Mucosa of gallbladder (tissue), 1 donor: ENCODE results near the gene JMY. TPM values are rescaled to one million over a fixed set of nuclear protein-coding genes. Genes with fewer than 3 reads are reported as not detected.

Experiments used
- DNase-seq: peaks from one replicate; pipeline ENCODE4 v3.0.0-alpha.2; 2020; ENCODE audit warnings: low spot score
- total RNA-seq: library from RNA; stranded (reverse); gene quantifications from one replicate; pipeline ENCODE4 v1.2.1, GENCODE V29; 2021
- donor health status: DM: no; HTN: no; CAD: no.

Gene JMY
- total RNA-seq, 1 donor from 2014 or later = 15.8 TPM

- DNase-seq = no peak
Measured at GRCh38 chr5:79295029-79295428, 59.1 kb downstream of the JMY start.

GRCh38 chr5:79297661-79298060 is 61.7 kb downstream of the JMY start:
- DNase-seq = no peak

- DNase-seq = no peak
Measured at GRCh38 chr5:79301046-79301712, 65.2 kb downstream of the JMY start.

GRCh38 chr5:79302454-79302853 is 66.5 kb downstream of the JMY start:
- DNase-seq = no peak

GRCh38 chr5:79305706-79306105 is 69.8 kb downstream of the JMY start:
- DNase-seq = no peak

DNA sequence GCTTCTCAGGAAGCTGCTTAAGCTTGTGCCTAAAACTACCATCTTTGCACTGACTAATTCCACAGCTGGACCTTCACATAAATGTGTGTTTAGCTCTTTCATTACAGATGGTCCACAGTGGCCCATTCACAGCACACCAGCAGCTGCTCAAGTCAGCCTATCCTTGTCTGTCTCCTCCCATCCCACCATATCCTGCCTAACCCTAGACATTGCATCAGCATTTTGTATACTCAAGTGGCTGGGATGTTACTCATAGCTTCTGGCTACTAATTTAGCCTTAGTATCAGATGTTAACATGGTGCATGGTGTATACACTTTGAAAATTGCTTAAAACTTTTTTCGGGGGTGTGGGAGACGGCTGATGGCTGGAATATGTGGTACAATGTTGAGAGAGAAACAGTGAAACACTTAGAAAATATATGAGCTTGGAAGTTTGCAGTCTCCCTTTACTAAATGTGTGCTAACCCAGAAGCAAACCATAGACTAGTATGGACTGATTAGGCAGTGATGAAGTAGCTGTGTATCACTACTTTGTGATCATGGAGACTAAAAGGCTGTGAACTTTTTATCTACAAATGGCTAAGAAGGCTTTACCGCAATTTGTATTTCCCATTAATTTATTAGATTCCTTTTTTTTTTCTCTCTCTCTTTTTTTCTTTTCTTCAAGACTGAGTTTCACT is 83.1 kb downstream of the JMY start:
- no peak for DNase-seq

GRCh38 chr5:79329453-79329852 is 93.5 kb downstream of the JMY start:
- DNase-seq = no peak

DNA sequence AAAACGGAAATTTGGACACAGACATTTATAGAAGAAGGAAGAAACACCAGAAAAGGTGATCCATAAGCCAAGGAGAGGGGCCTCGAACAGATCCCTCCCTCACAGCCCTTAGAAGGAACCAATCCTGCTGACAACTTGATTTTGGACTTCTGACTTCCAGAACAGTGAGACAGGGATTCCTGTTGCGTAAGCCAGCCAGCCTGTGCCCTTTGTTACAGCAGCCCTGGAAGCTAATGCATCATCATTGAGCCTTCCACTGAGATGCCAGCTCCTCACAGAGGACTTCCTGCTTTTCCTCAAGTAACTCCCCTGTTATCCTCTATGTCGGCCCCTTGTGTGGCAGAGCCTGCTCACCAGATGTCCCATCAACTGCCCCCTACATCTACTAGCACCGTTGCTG is 94.1 kb downstream of the JMY start:
- DNase-seq = no peak

DNA sequence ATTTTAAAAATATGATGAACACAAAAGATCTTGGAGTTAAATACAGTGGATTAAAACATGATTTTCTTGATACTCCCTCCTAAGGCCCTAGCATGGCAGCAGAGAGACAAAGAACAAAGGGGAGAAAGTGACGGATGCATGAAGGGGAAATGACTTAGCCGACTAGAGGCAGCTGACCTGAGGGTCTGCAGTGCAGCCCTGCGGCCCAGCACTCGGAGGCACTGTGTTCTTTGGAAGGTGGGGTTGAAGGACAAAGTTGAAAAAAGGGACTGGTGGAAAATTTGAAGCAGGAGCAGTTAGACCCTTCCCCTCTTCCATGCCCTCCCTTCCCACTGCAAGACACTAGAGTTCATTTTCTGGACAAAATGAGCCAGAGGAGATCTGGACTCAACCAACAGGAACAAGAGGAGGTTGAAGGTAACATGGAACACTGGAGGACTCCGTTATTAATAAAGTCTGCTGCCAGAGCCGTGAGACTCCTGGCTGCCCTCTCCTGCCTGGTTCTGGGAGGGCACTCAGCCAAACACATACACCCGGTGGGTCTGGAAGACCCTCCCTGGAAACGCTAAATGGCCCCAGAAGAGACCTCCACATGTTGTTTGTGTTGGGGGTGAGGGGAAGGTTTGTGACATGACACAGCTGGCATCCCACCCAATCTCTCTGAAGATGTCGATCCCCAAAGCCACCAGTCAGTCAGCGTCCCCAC is 98.1 kb downstream of the JMY start:
- no peak for DNase-seq

GRCh38 chr5:79346420-79346824 is 110.5 kb downstream of the JMY start:
- no peak for DNase-seq

GRCh38 chr5:79349047-79349446 is 113.1 kb downstream of the JMY start:
- no peak for DNase-seq

GRCh38 chr5:79349881-79350280 is 114.0 kb downstream of the JMY start:
- no peak for DNase-seq

DNA sequence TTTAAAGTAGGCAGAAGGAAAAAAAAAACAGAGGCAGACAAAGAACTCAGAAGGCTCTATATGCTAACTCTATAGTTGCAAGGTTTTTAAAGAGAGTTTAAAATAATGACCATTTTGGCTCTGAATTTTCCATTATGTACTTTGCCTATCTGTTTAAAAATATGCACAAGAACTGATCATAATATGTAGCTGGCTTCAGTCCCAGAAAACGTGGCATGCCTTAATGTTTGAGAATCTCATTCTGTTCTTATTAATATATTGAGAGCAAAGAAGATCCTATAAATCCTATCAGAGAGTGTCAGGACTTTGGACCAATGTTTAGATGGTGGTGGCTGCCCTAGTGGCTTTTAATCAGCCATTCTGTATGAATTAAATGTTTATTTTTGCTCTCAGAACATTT is 121.5 kb downstream of the JMY start:
- DNase-seq = no peak

Other genes with a start within 250 kb of the JMY start
- 1.6 TPM for gene DMGDH, start 166.5 kb upstream of the JMY start, total RNA-seq
- 11.0 TPM for gene BHMT2, start 166.4 kb upstream of the JMY start, total RNA-seq
- gene BHMT, start 124.3 kb upstream of the JMY start, total RNA-seq = 0.58 TPM